Nephron progenitor cell (in vitro differentiated cells): ENCODE measurements around the gene IGSF3.
"Not testable (repeated sequence)": the region's sequence is repeated elsewhere in the genome, so short reads cannot be mapped to it uniquely, and the experiment has no call there.

ENCODE experiments used
- DNase-seq: peaks from one replicate; pipeline ENCODE4 v3.0.0; 2021
- H3K27ac Mint-ChIP-seq: 2 replicates; pipeline ENCODE4 v1.8.0; 2021; ENCODE audit warnings: mild to moderate bottlenecking, moderate library complexity, mixed read lengths
- H3K27me3 Mint-ChIP-seq: 2 replicates; pipeline ENCODE4 v1.8.0; 2021; ENCODE audit warnings: mild to moderate bottlenecking, low read depth, mixed read lengths; ENCODE audit not compliant: poor library complexity
- H3K36me3 Mint-ChIP-seq: 2 replicates; pipeline ENCODE4 v1.8.0; 2021; ENCODE audit warnings: low read depth, mixed read lengths
- H3K4me1 Mint-ChIP-seq: 2 replicates; pipeline ENCODE4 v1.8.0; 2021; ENCODE audit warnings: mixed read lengths
- H3K4me3 Mint-ChIP-seq: 2 replicates; pipeline ENCODE4 v1.8.0; 2021; ENCODE audit warnings: mild to moderate bottlenecking, moderate library complexity, mixed read lengths
- H3K9me3 Mint-ChIP-seq: 2 replicates; pipeline ENCODE4 v1.8.0; 2021; ENCODE audit warnings: mild to moderate bottlenecking, moderate library complexity, mixed read lengths
- TF ChIP-seq, protein P1 (sequence below): fragments of 200-600 bp; sonication (generic); IDR thresholded peaks from 2 replicates; pipeline ENCODE4 v1.5.0; 2021; ENCODE audit warnings: antibody characterized with exemption

The IGSF3 gene

GRCh38 chr1:116591951-116592605 lies 75.5 kb downstream of the IGSF3 start:
- not testable (repeated sequence) for H3K27me3 Mint-ChIP-seq, H3K9me3 Mint-ChIP-seq, H3K4me3 Mint-ChIP-seq, DNase-seq
- H3K4me1 Mint-ChIP-seq: peaks cover 29% of the 10 kb centered on the region
- H3K36me3 Mint-ChIP-seq: peaks cover 11% of the 10 kb centered on the region
- peak overlapping the region; percentile 71 for H3K27ac Mint-ChIP-seq

DNA sequence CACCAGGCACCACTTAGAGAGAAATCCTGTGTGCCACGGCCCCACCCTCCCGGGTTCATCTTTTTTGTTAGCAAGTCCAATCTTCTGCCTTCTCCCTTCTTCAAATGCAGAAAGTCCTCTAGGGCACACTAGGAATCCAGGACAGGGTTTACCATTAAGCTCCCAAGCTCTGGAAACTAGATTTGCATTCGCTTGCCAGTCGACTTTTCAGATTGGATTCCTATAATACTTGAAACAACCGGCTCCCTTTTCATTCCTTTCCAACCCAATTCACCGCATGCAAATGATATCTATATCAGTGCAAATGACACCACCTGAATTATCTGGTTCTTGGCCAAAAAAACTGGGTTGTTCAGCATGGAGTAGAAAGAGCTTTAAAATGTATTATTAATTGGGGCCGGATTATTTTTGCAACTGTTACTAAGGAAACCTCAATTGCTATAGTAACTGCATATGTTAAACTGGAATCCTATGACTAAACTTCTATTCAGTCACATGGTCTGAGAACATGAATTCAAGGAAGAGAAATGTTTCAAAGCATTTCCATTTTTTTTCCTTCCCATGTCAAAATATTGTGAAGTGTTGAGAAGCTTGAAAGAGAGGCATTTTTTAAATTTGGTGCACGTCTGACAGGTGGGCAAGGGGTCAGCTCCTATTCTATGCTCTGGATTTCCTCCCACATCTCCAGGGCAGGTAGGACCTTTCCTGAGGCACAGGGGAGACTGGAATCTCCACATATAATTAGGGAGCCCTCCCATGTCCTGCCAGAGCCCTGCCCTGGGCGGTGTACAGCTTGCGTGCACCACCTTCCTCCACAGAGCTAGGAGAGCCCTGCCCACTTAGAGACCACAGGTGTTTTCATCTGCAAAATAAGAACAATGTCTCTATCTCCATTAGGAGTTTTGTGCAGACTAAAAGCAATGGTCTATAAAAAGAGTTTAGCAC lies 76.3 kb downstream of the IGSF3 start:
- not testable (repeated sequence) for H3K27ac Mint-ChIP-seq, H3K9me3 Mint-ChIP-seq, H3K27me3 Mint-ChIP-seq, H3K4me3 Mint-ChIP-seq, DNase-seq
- Mint-ChIP-seq H3K4me1 (peaks cover 37% of the 10 kb centered on the region), H3K36me3 (peaks cover 12% of the 10 kb centered on the region)

GRCh38 chr1:116590359-116591005 lies 77.1 kb downstream of the IGSF3 start:
- H3K4me3 Mint-ChIP-seq, DNase-seq, H3K27me3 Mint-ChIP-seq, H3K9me3 Mint-ChIP-seq, H3K27ac Mint-ChIP-seq: not testable (repeated sequence)
- peaks cover 41% of the 10 kb centered on the region for H3K4me1 Mint-ChIP-seq
- peaks cover 16% of the 10 kb centered on the region for H3K36me3 Mint-ChIP-seq

- not testable (repeated sequence) for H3K27me3 Mint-ChIP-seq, H3K27ac Mint-ChIP-seq, DNase-seq, H3K4me3 Mint-ChIP-seq, H3K9me3 Mint-ChIP-seq
- peaks cover 24% of the 10 kb centered on the region for H3K36me3 Mint-ChIP-seq
- peaks cover 41% of the 10 kb centered on the region for H3K4me1 Mint-ChIP-seq
These were observed 78.3 kb downstream of the IGSF3 start for GRCh38 chr1:116589101-116589735.

DNA sequence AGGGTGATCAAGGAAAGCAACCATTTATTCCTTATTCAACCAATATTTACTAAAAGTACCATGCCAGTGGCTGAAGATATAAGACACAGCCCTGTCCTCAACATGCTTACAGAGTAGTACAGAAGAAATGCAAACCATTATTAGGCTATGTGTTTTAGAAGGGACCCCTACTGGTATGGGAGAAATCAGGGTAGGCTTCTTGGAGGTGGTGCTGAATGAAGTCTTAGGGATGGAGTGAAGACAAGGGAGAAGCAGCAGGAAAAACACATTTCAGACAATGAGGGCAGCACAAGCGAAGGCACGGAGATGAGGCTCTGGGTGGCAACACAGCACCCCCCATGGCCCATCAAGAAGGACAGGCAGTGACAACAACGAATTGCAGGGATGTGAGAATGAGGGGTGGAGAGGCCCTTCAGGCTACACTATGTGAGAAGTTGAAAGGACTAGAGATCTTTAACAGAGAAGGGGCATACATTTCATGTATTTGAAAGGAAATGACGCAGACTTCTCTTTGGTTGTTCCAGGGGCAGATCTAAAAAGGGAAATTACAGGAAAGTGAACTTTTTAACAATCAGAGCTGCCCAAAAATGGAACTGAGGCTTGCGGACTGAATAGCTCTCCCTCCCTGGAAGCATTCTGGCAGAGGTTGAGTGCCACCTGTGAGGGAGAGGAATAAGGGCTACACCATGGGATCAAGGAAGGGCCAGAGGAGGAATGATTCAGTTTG lies 79.9 kb downstream of the IGSF3 start:
- peak overlapping the region; percentile 43 for H3K27ac Mint-ChIP-seq
- DNase-seq: no peak

DNA sequence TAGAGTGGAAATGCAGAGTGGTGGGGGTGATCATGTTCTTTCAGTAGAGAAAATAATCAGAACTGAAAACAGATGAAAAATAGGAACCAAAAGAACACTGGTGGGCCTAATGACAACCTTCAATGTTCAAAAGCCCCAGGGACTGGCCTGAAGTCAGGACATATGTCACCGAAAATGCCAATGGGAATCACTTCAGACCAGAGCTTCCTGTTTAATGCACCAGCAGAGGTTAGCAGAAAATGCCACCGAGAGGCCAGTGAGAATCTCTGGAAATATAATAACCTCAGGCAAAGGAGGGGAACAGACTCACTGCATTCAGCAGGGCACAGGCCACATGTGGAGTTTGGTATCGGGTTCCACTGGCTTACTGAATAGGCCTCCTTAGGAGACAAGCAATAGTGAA lies 80.8 kb downstream of the IGSF3 start:
- Mint-ChIP-seq H3K4me3 (no peak overlapping the region), H3K27ac (peak overlapping the region; percentile 16), H3K36me3 (peaks cover 32% of the 10 kb centered on the region), H3K27me3 (peaks cover 4% of the 10 kb centered on the region), H3K9me3 (no peaks in the 10 kb centered on the region), H3K4me1 (peaks cover 31% of the 10 kb centered on the region)
- no peak for DNase-seq
- TF ChIP-seq, protein P1, sequence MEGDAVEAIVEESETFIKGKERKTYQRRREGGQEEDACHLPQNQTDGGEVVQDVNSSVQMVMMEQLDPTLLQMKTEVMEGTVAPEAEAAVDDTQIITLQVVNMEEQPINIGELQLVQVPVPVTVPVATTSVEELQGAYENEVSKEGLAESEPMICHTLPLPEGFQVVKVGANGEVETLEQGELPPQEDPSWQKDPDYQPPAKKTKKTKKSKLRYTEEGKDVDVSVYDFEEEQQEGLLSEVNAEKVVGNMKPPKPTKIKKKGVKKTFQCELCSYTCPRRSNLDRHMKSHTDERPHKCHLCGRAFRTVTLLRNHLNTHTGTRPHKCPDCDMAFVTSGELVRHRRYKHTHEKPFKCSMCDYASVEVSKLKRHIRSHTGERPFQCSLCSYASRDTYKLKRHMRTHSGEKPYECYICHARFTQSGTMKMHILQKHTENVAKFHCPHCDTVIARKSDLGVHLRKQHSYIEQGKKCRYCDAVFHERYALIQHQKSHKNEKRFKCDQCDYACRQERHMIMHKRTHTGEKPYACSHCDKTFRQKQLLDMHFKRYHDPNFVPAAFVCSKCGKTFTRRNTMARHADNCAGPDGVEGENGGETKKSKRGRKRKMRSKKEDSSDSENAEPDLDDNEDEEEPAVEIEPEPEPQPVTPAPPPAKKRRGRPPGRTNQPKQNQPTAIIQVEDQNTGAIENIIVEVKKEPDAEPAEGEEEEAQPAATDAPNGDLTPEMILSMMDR: no peak

More for the DNA sequence above, 79.9 kb downstream of the IGSF3 start:
- Mint-ChIP-seq H3K4me1 (peaks cover 40% of the 10 kb centered on the region), H3K4me3 (no peak overlapping the region), H3K27me3 (no peaks in the 10 kb centered on the region), H3K9me3 (no peaks in the 10 kb centered on the region), H3K36me3 (peaks cover 29% of the 10 kb centered on the region)
- TF ChIP-seq, protein P1: no peak

DNA sequence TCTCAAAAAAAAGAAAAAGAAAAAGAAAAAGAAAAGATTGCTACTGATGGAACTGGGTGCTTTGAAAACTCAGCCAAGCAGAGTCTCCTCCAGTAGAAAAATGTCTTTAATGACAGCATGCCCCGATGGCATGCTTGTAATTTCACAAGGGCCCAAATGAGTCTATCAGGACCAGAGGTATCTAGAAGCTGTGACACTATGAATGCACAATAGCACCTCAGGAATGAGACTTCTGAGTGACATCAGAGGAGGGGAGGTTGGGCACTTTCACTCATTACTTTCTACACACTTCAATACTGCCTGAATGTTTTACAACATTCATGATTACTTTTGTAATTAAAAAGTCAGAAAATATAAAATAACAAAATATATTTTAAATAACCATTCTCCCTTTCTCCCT lies 81.6 kb downstream of the IGSF3 start:
- Mint-ChIP-seq H3K27ac (no peak overlapping the region), H3K4me1 (peaks cover 31% of the 10 kb centered on the region), H3K27me3 (peaks cover 4% of the 10 kb centered on the region), H3K4me3 (no peak overlapping the region), H3K36me3 (peaks cover 32% of the 10 kb centered on the region), H3K9me3 (no peaks in the 10 kb centered on the region)
- no peak for DNase-seq
- TF ChIP-seq, protein P1: no peak
